HG02798 (cell line): ENCODE measurements around the gene FAM13B.
A peak's percentile ranks its signal among the peaks of the same experiment; 100 is the strongest.
"Not testable (repeated sequence)": the region's sequence is repeated elsewhere in the genome, so short reads cannot be mapped to it uniquely, and the experiment has no call there.

Experiments
- ATAC-seq: cut with Tn5 transposase; IDR thresholded peaks from one replicate; pipeline ENCODE4 v1.9.1; 2021; ENCODE audit warnings: mild to moderate bottlenecking; ENCODE audit not compliant: unreplicated experiment, poor library complexity

FAM13B gene

DNA sequence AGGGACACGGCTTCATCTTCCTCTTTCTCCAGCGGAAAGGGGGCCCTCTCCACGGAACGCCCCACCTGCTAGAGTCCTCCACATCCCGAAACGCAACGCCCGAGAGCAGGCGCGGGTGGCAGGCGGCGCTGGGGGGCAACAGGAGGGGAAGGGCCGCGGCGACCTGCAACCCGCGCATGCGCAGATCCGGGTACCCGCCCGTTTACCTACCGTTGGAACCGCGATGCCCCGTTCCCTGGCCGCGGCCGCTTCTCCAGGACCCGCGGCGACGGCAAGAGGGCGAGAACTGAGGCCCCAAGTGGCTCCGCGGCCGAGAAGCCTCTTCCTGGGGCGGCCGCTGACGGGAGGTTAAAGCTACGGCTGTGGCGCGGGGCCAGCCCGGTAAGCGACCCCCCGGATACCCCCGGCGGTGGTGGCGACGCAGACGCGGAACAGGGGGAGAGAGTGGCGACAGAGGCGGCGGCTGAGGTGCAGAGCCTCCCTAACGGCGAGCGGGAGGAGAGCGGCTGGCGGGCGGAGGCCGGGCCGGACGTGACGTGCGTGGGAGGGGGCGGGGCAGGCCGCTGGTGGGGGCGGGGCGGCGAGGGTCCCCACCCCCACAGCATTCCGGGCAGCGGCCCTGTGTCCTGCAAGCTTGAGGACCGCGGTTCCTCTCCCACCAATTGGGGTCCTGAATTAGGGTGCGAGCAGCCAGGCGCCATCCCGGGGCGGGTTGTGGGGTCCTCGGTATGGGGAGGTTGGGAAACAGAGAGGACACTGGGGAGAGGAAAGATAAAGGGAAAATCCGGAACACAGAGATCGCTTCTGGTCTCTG, at the start of gene FAM13B:
Gene FAM13B, minus strand, starts transcription at position 508 of the 814 bp plus-strand sequence. CDS start 13,968 bp downstream, outside the sequence.
- ATAC-seq, result peak; percentile 62

- no peak for ATAC-seq
Observed at GRCh38 chr5:138082033-138082432, 49.2 kb upstream of the FAM13B start.

- ATAC-seq, result no peak
Observed at GRCh38 chr5:138078006-138078643, 45.2 kb upstream of the FAM13B start.

DNA sequence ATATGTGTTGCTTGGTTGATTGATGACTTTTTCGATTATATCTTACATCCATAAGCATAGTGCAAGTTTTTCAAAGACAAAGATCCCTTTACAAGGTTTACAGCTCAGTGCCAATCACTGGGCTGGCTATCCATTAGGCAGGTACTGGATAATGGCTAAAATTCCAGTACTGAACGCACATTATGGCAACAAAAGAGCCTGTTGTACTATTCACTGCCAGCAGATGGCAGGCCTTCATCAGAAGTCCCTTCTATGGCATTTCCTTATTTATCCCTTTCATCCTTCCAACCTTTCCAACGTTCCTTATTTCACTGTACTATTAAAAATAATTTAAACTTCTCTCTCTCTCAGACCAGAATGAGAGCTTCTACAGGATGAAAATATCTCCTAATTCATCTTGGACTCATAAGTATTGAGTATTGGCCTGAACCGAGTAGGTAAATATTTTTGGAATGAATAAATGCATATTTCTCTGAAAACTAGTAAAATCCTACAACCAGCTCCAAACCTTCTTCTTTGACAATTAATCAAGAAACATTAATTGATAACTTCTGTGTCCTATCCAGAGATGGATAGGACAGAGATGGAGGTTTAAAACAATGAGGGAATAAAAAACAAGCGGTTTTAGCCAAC, 44.3 kb upstream of the FAM13B start:
- no peak for ATAC-seq

GRCh38 chr5:138070026-138070425, 37.1 kb upstream of the FAM13B start:
- ATAC-seq, result not testable (repeated sequence)

- ATAC-seq, result peak; percentile 49
Observed at GRCh38 chr5:138068742-138069600, 36.1 kb upstream of the FAM13B start.

DNA sequence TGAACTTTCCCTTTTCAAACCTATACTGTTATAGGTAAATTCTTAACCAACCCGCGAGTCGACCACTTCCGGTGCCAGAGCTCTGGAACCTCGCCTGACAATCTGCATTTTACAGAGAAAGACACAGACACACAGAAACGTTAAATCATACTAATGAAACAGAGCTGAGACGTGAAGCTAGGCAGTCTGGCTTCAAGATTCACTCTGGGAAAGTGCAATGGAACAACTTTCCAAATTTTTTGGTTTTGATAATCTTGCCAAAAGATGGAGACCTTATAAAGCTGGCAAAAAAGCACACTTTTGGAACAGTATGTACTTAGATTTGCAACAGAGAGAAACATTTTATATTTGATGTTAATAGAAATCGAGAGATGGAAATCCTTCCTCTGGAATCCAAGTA, 35.1 kb upstream of the FAM13B start:
- no peak for ATAC-seq

DNA sequence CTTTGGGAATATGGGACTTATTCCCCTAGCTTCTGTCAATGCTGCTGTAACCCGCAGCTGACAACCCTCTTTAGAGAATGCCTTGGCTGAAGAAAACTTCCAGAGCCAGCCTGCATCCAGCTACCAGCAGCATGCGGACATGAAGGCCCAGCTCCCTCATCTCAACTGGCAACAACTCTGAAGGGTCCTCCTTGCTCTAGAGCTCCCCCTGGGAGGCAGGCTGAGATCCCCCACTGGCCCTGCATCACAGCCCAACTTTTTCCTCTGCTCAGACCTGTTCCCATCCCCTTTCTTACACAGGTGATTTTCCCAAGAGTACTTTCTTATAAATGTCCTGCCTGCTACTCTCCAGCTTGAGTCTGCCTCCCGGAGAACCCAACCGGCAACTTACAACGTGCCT, 32.2 kb upstream of the FAM13B start:
- no peak for ATAC-seq

- no peak for ATAC-seq
Observed at GRCh38 chr5:138064526-138064925, 31.6 kb upstream of the FAM13B start.

GRCh38 chr5:138054847-138055558, 22.1 kb upstream of the FAM13B start:
- ATAC-seq, result no peak

DNA sequence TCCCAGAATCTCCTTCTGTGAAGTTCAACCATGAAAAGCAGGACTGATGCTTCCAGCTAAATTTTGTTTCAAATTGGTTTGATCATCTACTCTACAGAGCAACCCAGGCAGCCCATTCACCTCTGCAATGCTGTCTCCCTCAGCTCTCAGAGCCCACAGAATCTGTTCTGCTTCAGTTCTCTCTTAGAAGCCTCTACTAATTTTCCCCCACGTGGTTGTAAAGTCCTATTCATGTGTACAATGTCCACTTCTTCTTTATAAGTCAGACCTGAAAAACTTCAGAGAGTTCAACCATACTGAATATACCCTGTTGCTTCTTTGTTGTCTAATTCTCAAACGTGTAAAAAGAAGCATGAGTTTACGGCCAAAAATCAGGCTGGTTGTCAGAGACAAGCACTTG, 21.3 kb upstream of the FAM13B start:
- no peak for ATAC-seq

GRCh38 chr5:138053554-138053953, 20.7 kb upstream of the FAM13B start:
- no peak for ATAC-seq

- not testable (repeated sequence) for ATAC-seq
Observed at GRCh38 chr5:138052718-138053117, 19.8 kb upstream of the FAM13B start.

GRCh38 chr5:138051441-138052296, 18.8 kb upstream of the FAM13B start:
- ATAC-seq, result no peak

DNA sequence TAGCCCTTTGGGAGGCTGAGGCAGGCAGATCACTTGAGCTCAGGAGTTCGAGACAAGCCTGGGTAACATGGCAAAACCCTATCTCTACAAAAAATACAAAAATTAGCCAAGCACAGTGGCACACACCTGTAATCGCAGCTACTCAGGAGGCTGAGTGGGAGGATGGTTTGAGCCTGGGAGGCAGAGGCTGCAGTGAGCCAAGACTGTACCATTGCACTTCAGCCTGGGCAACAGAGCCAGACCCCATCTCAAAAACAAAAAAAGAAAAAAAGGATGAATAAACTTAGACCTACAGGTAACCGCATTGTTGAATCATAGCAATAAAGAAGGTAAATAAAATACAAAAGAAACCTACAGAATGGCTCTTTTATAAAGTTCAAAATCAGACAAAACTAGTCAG, 12.4 kb upstream of the FAM13B start:
- not testable (repeated sequence) for ATAC-seq

GRCh38 chr5:138038826-138039225, 5.9 kb upstream of the FAM13B start:
- no peak for ATAC-seq

- ATAC-seq, result no peak
Observed at GRCh38 chr5:138037907-138038633, 5.2 kb upstream of the FAM13B start.

GRCh38 chr5:138037271-138037670, 4.4 kb upstream of the FAM13B start:
- no peak for ATAC-seq
